HepG2 (cell line): Measurements from ENCODE around the gene TOPBP1. TPM values are rescaled to one million over a fixed set of nuclear protein-coding genes. Genes with fewer than 3 reads are reported as not detected.
A peak's percentile ranks its signal among the peaks of the same experiment; 100 is the strongest.

Source experiments
- ETS1 ChIP-seq: sonication (generic); formaldehyde crosslinking; IDR thresholded peaks from 2 replicates; pipeline ENCODE4 v1.4.0; 2020; ENCODE audit warnings: missing genetic modification reagents
- LRRFIP1 ChIP-seq: sonication (generic); formaldehyde crosslinking; conservative IDR thresholded peaks from 2 replicates; pipeline ENCODE4 v1.4.0; 2020; ENCODE audit warnings: missing genetic modification reagents
- MED1 ChIP-seq: sonication (generic); formaldehyde crosslinking; IDR thresholded peaks from 2 replicates; pipeline ENCODE4 v1.4.0; 2020; ENCODE audit warnings: missing genetic modification reagents
- NFYC ChIP-seq: IDR thresholded peaks from 2 replicates; pipeline ENCODE4 v1.6.1; 2016; ENCODE audit warnings: missing genetic modification reagents, missing compliant biosample characterization
- NKX3-1 ChIP-seq: sonication (generic); formaldehyde crosslinking; IDR thresholded peaks from 2 replicates; pipeline ENCODE4 v1.5.0; 2020; ENCODE audit warnings: missing genetic modification reagents
- SMAD1 ChIP-seq: sonication (generic); formaldehyde crosslinking; IDR thresholded peaks from 2 replicates; pipeline ENCODE4 v1.4.0; 2020; ENCODE audit warnings: missing genetic modification reagents, low read depth, mild to moderate bottlenecking, borderline replicate concordance
- SPEN ChIP-seq: sonication (generic); formaldehyde crosslinking; IDR thresholded peaks from 2 replicates; pipeline ENCODE4 v1.5.1; 2020; ENCODE audit warnings: low read depth, mild to moderate bottlenecking, missing genetic modification reagents
- TARDBP ChIP-seq: sonication (generic); formaldehyde crosslinking; IDR thresholded peaks from 2 replicates; pipeline ENCODE4 v1.8.0; 2022; ENCODE audit warnings: mild to moderate bottlenecking, missing genetic modification reagents
- ZBTB7B ChIP-seq: sonication (generic); formaldehyde crosslinking; IDR thresholded peaks from 2 replicates; pipeline ENCODE4 v1.4.0; 2020; ENCODE audit warnings: missing genetic modification reagents
- ZNF17 ChIP-seq: sonication (generic); formaldehyde crosslinking; IDR thresholded peaks from 2 replicates; pipeline ENCODE4 v1.5.0; 2020; ENCODE audit warnings: mild to moderate bottlenecking, missing genetic modification reagents
- ZNF24 ChIP-seq: fragments of 450-650 bp; IDR thresholded peaks from 2 replicates; pipeline ENCODE4 v1.6.1; 2017; ENCODE audit warnings: antibody characterized with exemption, mild to moderate bottlenecking
- ZNF253 ChIP-seq: sonication (generic); formaldehyde crosslinking; IDR thresholded peaks from 2 replicates; pipeline ENCODE4 v1.8.0; 2022; ENCODE audit warnings: mild to moderate bottlenecking, missing genetic modification reagents, borderline replicate concordance
- ZNF451 ChIP-seq: sonication (generic); formaldehyde crosslinking; IDR thresholded peaks from 2 replicates; pipeline ENCODE4 v1.5.0; 2020; ENCODE audit warnings: mild to moderate bottlenecking, missing genetic modification reagents
- ZNF629 ChIP-seq: sonication (generic); formaldehyde crosslinking; conservative IDR thresholded peaks from 2 replicates; pipeline ENCODE4 v1.5.0; 2020; ENCODE audit warnings: missing genetic modification reagents
- polyA plus RNA-seq, 8 experiments: library from polyadenylated mRNA; depleted of rRNA in 3 of 8; stranded (reverse) in 7 of 8; unstranded in 1 of 8; fragments of >200 nt; fragmentation: Illumina TruSeq in 4 of 8; extraction: Trizol in 4 of 8; gene quantifications; 2 replicates each; pipeline versions ENCODE4 v1.2.1 to v1.2.3, GENCODE V29; 2011 to 2016; ENCODE audit warnings: low read depth in 4 of 8, missing spikeins in 1 of 8, mixed read lengths in 1 of 8; ENCODE audit not compliant: insufficient read depth in 1 of 8
- total RNA-seq, 5 experiments: library from RNA; depleted of rRNA; stranded (reverse); fragments of >200 nt; fragmentation: Illumina TruSeq; extraction: Trizol; gene quantifications; 2 replicates each; pipeline ENCODE4 v1.2.3, GENCODE V29; 2016; ENCODE audit warnings: low read depth in 1 of 5
- TF ChIP-seq, protein P1 (sequence below): sonication (generic); formaldehyde crosslinking; IDR thresholded peaks from 2 replicates; pipeline ENCODE4 v1.9.0; 2021; ENCODE audit warnings: mild to moderate bottlenecking, missing genetic modification reagents
- TF ChIP-seq, protein P2 (sequence below): sonication (generic); formaldehyde crosslinking; IDR thresholded peaks from 2 replicates; pipeline ENCODE4 v1.5.1; 2020; ENCODE audit warnings: mild to moderate bottlenecking, moderate library complexity, missing genetic modification reagents
- TF ChIP-seq, protein P3 (sequence below): sonication (generic); formaldehyde crosslinking; IDR thresholded peaks from 2 replicates; pipeline ENCODE4 v1.5.1; 2020; ENCODE audit warnings: mild to moderate bottlenecking, missing genetic modification reagents, moderate library complexity

The TOPBP1 gene
- total and polyA plus RNA-seq, 2 of the 13 experiments (the other 11 are each of a cell fraction or from before 2014, with no cell fraction given), result 24.3 to 42.9 TPM

DNA sequence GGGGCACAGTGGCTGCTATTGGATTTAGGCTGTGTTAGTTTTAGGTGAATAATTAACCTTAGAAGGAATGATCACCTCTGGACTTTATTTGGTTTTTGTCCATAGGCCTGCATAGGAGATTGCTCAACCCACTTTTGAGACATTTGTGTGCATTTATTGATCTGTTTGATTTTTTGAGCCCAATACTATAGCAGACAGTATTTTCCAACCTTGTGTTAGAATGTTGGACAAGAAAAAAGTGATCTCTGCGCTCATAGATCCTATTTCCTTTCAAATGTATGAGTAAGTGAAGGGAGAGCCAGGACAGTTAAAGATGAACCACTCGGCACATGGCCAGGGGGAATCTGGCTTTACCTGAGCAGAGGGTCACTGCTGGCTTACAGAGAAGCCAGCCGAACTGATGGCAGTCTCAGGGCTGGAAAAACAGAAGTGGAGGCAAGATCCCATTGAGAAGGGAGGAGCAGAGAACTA is 8.8 kb upstream of the TOPBP1 start (continued):
- TF ChIP-seq, protein P1, sequence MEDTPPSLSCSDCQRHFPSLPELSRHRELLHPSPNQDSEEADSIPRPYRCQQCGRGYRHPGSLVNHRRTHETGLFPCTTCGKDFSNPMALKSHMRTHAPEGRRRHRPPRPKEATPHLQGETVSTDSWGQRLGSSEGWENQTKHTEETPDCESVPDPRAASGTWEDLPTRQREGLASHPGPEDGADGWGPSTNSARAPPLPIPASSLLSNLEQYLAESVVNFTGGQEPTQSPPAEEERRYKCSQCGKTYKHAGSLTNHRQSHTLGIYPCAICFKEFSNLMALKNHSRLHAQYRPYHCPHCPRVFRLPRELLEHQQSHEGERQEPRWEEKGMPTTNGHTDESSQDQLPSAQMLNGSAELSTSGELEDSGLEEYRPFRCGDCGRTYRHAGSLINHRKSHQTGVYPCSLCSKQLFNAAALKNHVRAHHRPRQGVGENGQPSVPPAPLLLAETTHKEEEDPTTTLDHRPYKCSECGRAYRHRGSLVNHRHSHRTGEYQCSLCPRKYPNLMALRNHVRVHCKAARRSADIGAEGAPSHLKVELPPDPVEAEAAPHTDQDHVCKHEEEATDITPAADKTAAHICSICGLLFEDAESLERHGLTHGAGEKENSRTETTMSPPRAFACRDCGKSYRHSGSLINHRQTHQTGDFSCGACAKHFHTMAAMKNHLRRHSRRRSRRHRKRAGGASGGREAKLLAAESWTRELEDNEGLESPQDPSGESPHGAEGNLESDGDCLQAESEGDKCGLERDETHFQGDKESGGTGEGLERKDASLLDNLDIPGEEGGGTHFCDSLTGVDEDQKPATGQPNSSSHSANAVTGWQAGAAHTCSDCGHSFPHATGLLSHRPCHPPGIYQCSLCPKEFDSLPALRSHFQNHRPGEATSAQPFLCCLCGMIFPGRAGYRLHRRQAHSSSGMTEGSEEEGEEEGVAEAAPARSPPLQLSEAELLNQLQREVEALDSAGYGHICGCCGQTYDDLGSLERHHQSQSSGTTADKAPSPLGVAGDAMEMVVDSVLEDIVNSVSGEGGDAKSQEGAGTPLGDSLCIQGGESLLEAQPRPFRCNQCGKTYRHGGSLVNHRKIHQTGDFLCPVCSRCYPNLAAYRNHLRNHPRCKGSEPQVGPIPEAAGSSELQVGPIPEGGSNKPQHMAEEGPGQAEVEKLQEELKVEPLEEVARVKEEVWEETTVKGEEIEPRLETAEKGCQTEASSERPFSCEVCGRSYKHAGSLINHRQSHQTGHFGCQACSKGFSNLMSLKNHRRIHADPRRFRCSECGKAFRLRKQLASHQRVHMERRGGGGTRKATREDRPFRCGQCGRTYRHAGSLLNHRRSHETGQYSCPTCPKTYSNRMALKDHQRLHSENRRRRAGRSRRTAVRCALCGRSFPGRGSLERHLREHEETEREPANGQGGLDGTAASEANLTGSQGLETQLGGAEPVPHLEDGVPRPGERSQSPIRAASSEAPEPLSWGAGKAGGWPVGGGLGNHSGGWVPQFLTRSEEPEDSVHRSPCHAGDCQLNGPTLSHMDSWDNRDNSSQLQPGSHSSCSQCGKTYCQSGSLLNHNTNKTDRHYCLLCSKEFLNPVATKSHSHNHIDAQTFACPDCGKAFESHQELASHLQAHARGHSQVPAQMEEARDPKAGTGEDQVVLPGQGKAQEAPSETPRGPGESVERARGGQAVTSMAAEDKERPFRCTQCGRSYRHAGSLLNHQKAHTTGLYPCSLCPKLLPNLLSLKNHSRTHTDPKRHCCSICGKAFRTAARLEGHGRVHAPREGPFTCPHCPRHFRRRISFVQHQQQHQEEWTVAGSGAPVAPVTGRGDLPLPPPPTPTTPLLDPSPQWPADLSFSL, result no peak; the same call in 1 of the 2 replicates
- TF ChIP-seq, protein P2, sequence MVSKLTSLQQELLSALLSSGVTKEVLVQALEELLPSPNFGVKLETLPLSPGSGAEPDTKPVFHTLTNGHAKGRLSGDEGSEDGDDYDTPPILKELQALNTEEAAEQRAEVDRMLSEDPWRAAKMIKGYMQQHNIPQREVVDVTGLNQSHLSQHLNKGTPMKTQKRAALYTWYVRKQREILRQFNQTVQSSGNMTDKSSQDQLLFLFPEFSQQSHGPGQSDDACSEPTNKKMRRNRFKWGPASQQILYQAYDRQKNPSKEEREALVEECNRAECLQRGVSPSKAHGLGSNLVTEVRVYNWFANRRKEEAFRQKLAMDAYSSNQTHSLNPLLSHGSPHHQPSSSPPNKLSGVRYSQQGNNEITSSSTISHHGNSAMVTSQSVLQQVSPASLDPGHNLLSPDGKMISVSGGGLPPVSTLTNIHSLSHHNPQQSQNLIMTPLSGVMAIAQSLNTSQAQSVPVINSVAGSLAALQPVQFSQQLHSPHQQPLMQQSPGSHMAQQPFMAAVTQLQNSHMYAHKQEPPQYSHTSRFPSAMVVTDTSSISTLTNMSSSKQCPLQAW (CRISPR knock-in tag), result peak; percentile 99
- TF ChIP-seq ZNF253 (CRISPR knock-in tag) (no peak), ZBTB7B (CRISPR knock-in tag) (peak; percentile 74), ZNF451 (peak; percentile 75; the same call in 1 of the 2 replicates), ZNF629 (CRISPR knock-in tag) (peak; percentile 37), TARDBP (CRISPR knock-in tag) (peak; percentile 79; the same call in 1 of the 2 replicates), MED1 (CRISPR knock-in tag) (peak; percentile 97), NKX3-1 (CRISPR knock-in tag) (peak; percentile 43; the same call in 1 of the 2 replicates), ZNF24 (0 out of 2 replicates have a peak, but pooled peaks have one; percentile 63), NFYC (CRISPR knock-in tag) (no peak; the same call in 1 of the 2 replicates), SMAD1 (CRISPR knock-in tag) (no peak), SPEN (peak; percentile 73; the same call in 1 of the 2 replicates), LRRFIP1 (CRISPR knock-in tag) (no peak), ZNF17 (no peak), ETS1 (CRISPR knock-in tag) (no peak)
- TF ChIP-seq, protein P3, sequence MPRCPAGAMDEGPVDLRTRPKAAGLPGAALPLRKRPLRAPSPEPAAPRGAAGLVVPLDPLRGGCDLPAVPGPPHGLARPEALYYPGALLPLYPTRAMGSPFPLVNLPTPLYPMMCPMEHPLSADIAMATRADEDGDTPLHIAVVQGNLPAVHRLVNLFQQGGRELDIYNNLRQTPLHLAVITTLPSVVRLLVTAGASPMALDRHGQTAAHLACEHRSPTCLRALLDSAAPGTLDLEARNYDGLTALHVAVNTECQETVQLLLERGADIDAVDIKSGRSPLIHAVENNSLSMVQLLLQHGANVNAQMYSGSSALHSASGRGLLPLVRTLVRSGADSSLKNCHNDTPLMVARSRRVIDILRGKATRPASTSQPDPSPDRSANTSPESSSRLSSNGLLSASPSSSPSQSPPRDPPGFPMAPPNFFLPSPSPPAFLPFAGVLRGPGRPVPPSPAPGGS (CRISPR knock-in tag), result no peak
